Activated CD8-positive, alpha-beta memory T cell treated with anti-CD3 and anti-CD28 coated beads for 1 hour (primary cell): Measurements from ENCODE around the gene RYR2.

Experiments
- DNase-seq, 2 donors: peaks; one replicate each; pipeline ENCODE4 v3.0.0-alpha.2; 2020; ENCODE audit warnings: low read depth in 1 of 2; ENCODE audit errors: extremely low read depth in 1 of 2

The RYR2 gene

GRCh38 chr1:237759377-237759776, 717.4 kb downstream of the RYR2 start:
- DNase-seq = no peak

GRCh38 chr1:237760951-237761350, 719.0 kb downstream of the RYR2 start:
- no peak for DNase-seq

- DNase-seq = no peak
These were observed 721.2 kb downstream of the RYR2 start for GRCh38 chr1:237763137-237763536.

DNA sequence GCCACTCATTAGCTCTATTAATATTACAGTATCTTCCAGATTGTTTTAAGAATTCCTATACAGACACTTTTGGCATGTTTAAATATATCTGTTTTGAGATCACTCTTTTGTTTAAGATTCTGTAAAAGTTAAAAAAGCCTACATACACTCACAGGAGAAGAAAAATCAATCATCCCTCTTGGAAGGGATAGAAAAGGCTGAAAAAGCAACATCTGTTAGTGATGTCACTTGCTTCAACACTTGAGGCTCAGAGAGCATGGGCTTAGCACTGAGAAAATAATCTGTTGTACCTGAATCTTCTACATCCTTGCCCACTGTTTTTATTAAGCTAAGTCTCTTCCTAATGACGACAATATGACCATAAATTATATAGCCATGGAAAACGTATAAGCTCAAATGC, 721.8 kb downstream of the RYR2 start:
- no peak for DNase-seq

DNA sequence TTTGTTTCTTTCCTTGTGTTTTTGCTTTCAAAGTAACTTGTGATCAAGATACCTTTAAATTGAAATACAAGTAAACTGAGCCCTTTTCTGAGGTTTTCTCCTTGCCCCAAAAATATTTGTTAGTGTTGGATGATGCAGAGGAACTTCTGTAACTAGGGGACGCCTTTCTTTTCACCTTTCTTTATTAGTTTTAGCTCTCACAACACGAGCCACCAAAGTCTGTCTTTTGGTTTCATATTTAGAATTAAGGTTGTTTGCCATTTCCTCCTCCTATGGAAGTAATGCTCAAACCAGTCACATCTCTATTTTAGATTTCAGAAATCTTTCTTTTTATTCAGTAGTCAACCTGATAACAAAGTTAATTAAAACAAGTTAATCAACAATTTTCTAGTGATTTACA, 727.9 kb downstream of the RYR2 start:
- DNase-seq = no peak

DNA sequence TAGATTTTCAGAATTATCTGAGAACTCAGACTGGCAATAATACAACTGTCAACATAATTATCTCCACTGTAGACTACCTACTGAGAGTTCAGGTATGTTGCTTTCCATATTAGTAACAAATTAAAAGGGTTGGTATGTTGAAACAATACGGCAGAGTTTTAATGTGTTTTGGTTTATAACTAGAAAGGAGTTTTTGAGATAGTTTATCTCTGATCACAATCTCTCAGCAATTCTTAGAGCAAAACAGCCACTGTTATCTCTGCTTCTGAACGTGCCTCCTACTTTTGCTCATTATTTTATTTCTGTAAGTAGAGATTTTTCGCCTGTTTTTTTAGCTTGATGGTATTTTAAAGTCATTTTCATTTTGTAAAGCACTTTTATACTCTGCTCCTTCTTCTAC, 730.0 kb downstream of the RYR2 start:
- no peak for DNase-seq

DNA sequence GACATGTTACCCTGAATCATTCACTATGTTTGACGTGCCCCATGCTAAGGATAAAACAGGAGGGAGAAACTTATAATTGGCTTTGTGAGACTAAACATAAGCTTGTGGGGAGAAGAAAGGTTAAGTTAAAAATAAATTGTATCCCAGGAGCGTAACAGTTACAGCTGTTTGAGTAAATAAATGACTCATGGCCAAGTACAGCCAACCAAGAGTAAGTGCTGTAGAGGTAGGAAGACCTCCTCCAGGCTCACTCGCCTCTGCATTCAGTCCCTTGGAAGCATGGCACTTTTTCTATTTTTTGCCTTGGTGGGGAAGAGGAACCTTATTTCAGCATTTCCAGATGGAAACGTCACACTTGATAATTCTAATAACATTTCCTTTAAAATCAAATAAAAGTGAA, 732.3 kb downstream of the RYR2 start:
- no peak for DNase-seq

DNA sequence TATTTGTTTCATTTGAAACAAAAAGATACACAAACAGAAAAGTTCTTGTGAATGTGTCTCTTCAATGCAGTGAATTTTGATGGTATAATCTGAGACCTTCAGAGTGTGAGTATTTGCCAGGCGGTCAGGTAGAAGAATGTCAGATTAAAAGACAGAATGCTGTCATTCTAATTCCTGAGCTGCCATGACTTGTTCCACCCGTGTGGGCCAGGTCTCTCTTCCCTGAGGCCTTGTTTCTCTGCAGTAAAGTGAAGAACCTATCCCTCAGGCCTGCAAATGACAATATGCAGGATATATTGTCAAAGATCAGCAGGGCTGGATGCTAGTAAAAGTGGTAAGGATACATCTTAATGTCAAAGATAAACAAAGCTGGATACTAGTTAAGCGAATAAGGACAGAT, 737.4 kb downstream of the RYR2 start:
- DNase-seq = no peak

GRCh38 chr1:237786066-237786719, 744.2 kb downstream of the RYR2 start:
- DNase-seq = no peak

DNA sequence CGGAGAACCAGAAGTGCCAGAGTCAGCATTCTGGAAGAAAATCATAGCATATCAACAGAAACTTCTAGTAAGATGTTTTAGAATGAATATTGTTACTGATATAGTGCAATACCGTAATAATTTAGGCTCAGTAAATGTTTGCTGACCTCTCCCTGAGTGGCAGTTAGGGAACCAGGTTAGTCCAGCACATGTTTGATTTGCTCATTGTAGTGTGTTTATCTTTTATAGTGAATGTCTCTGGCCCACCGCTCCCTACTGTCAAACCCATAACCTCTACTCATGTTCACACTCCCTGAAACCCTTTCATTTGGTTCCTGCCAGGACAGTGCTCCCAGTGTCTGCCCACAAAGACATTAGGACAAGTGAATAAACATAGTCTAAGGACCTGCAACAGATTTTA, 746.1 kb downstream of the RYR2 start:
- DNase-seq = no peak

- DNase-seq = no peak
These were observed 747.6 kb downstream of the RYR2 start for GRCh38 chr1:237789619-237790018.

- DNase-seq = no peak
These were observed 749.6 kb downstream of the RYR2 start for GRCh38 chr1:237791592-237791991.

GRCh38 chr1:237792149-237792548, 750.2 kb downstream of the RYR2 start:
- DNase-seq = no peak

GRCh38 chr1:237792726-237793125, 750.7 kb downstream of the RYR2 start:
- no peak for DNase-seq

DNA sequence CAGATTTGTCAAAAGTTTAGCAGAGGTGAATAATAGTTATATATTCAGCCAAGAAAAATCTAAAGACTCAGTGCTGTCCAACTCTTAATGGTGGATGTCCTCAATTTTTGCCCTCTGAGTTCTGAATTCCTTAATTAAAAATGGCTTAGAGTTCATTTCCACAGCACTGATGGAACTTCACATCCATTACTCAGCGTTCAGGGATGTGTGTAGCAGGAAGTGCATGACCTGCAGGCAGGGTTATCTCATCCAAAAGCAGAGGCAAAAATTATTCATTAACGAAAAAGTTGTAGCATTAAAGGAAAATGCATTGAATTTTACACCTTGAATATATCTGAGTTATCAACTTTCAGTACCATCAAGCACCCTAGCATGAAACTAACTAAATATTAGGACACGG, 752.1 kb downstream of the RYR2 start:
- no peak for DNase-seq

DNA sequence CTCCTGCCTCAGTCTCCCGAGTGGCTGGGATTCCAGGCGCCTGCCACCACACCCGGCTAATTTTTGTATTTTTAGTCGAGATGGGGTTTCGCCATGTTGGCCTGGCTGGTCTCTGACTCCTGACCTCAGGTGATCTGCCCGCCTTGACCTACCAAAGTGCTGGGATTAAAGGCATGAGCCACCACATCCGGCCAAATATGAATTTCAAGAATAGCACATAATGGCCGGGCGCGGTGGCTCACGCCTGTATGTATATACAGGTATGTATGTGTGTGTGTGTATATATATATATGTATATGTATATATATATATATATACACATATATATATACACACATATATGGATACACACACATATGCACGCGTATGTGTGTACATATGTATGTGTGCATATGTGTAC, 753.6 kb downstream of the RYR2 start:
- DNase-seq = no peak

DNA sequence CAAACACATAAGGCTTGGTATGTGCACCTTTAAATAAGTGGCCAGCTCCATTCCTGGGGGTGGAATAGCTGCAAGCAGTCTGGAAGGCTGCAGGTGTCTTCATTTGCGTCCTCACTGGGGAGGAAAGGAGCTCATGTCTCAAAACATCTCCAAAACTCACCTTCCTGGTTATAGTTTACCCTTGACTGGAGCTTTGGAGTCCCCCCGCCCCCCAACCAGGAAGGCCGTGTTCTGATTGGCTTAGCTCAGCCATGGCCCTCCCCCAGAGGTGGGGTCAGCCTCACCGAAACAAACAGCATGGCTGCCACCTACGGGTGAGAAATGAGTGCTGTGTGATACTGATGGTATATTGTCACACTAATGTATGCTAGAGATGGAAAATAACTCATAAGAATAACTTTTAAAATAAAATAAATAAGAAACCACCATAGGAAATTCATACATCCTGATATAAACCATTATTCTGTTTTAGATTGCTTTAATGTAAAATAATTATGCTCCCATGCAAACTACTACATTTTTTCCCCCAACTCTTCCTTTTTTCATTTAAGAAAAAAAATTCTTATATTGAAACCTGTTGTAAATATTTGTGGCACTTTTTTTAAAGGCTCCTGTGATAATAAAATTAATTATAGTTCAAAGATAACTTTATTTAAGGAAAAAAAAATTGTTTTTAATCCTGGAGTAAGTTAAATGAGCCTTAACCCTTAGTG, 757.9 kb downstream of the RYR2 start:
- no peak for DNase-seq

DNA sequence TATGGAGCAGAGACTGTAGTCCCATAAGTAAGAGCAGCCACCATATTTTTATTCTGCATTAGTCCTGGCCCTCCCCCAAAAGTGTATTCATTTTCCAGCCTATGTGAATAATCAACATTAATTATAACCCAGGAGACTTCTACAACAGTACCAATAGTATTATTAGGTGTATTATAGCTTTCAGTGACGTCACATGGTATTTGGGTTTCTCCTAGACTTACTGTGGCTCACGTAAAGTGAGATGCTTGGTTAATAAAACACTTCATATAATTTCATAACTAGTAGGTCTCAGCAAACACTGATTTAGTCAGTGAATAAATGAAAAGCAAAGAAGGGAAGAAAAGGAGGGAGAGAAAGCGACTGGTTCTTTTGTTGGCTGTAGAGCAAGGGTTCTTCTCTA, 762.5 kb downstream of the RYR2 start:
- no peak for DNase-seq

GRCh38 chr1:237809099-237809498, 767.1 kb downstream of the RYR2 start:
- DNase-seq = no peak

- no peak for DNase-seq
These were observed 769.6 kb downstream of the RYR2 start for GRCh38 chr1:237811633-237812032.

DNA sequence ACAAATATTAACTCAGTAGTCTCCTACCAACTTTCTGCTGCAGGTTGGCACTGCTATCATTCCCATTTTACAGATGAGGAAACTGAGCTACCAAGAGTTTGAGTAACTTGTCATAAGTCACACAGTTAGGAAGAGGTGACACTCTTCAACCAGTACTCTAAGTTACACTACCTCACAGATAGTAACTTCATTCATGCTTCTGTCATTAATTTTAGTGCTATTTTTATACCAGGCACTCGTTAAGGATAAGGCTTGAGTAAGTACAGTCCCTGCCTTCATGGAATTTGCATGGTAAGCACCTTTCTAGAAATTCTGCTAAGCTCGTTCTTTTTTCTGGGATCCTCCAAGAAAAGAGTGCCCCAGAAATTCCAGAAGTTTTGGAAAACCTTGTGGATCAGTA, 770.1 kb downstream of the RYR2 start:
- no peak for DNase-seq

GRCh38 chr1:237814319-237814924, 772.4 kb downstream of the RYR2 start:
- no peak for DNase-seq
